Raji (cell line): ENCODE results near the gene AGXT.

Experiments used
- POLR2A ChIP-seq: IDR thresholded peaks from 2 replicates; pipeline ENCODE4 v1.6.1; 2011; ENCODE audit warnings: low read depth, low read length, control low read depth; ENCODE audit not compliant: insufficient read depth

Gene AGXT

DNA sequence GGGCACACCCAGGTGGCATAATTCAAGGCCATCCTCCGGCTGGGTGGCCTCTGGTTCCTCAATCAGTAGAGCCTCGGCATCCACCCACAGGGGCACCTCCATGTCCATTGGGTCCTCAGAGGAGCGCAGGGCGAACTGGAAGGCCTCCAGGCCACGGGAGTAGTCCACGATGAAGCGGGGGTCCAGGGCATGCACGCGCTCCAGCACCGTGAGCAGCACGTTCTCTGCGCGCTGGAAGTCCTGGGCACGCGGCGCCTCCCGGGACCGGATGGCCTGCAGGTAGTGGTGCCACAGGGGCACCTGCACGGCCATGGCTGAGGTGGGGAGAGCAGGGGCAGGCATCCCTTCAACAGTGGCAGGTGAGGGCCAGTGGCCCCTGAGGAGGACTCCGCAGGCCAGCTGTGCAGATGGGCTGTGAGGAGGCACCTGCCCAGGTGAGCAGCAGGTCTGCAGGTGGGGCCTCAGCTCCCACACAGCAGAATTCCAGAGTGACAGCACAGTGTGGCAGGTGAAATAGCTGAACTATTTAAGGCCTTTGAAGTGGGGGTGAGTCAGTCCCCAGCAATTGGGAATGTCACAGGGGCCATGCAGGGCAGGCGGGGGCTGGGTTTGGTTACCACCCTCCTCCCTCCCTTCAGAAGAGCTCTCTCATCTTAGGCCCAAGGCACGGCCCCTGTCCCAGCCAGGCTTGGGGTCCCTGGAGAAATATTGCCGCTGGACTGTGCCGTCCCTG lies 27.2 kb downstream of the AGXT start, which contains the start of gene MAB21L4:
Gene MAB21L4 (minus strand): TSS at position 501 of the 733 bp plus-strand sequence. CDS start 159 bp downstream, at position 342.
- no peak for TF ChIP-seq POLR2A

DNA sequence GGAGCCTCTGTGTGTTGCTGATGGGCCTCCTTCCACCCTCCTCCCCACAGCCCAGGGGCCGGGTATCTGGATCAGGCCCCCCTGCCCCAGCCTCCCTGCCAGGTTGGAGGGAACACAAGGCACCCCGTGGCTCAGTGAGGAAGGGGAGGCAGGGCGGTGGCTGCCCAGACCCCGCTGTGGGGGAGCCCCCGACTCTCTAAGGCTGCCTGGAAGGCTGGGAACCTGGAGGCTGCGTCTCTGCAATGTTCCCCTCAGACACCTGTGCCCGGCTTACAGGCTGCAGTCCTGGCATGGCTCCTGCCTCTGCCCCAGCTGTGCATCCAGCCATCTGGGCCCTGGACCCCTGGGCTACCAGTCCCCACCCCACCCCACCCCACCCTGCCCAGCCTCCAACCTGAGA lies 27.8 kb downstream of the AGXT start:
- TF ChIP-seq POLR2A, result no peak

DNA sequence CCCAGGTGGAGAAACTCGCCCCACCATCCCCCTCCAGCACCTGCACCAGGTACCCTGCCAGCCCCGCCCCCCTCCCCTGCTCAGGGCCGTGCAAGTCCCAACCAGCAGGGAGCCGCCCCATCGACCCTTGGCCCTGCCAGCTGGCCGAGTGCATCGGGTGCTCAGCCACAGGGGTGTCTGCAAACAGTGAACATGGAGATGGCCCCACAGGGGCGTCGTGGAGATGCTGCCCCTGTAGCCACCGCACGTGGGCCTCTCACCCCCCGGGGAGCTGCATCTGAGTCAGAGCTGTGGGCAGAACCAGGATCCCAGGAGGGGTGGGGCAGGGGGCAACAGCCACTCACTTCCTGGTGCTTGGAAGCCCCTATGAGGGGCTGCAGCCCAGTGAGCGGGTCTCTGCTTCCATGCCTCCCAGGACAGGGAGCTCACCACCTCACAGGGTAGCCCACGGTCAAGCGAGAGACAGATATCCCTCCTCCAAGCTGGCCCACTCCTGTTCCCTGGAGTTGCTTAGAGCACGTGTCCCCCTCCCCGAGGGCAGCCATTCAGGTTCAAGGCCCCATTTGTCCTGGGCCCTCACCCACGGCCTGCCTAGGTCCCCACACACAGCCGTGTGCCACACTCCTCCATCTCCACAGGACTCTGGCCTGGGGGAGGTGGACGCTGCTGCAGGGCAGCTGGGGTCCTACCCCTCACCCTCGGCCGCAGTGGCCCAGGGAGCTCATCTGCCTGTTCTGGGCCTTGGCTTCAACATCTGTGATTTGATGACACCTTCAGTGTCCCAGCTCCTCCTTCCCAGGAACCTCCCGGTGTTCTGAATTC lies 28.5 kb downstream of the AGXT start:
- TF ChIP-seq POLR2A, result no peak

DNA sequence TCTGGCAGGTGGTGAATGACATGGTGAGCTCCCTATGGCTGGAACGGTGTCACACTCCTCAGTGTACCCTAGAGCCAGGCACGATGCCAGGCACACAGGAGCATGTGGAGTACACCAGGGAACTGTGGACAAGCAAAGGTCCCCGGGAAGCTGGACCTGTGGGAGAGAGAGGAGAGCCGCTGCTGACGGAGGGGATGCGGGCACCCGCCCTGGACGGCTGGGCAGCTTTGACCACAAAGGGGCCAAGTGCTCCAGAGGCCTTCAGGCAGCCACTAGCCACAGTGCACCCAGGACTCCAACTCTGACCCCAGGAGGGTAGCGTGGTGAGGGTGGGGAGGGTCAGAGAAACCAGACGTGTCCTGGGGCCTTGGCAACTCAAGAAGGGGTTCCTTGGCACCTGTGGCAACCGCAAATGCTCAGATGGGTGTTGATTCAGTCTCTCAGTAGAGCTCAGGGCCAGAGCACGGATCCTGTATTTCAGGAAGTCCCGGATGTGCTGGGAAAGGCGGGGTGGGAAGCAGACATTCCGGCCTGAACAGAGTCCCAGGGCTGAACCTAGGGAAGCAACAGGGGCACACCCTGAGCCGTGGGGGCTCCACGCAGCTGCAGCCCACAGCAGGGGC lies 29.6 kb downstream of the AGXT start:
- TF ChIP-seq POLR2A, result no peak

DNA sequence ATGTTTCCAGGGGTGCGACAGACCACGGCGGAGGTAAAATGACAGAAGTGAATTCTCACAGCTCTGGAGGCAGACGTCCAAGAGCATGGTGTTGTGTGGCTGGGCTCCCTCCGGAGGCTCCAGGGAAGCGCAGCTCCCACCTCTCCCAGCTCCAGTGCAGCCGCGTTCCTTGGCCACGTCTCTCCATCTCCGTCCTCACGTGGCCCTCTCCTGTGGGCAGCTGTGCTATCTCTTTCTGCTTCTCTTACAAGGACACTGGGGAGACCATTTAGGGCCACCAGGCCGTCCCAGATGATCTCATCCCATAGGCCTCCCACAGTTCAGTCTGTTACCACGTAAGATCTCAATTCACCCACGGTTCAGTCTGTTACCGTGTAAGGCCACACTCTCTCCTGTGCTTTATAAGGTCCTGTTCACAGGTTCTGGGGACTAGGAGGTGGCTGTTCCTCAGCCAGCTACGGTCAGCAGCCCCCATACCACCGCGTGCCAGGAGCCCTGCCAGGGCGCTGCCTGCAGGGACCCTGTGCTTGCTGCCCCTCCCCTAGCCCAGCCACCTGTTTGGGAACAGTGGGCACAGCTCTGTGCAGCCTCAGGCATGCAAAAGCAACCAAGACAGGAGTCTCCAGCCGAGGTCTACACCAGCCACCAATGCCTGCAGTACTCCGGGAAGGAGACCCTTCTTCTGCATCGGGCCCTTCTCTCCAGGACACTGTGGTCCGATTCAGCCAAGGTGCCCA lies 30.3 kb downstream of the AGXT start:
- no peak for TF ChIP-seq POLR2A

DNA sequence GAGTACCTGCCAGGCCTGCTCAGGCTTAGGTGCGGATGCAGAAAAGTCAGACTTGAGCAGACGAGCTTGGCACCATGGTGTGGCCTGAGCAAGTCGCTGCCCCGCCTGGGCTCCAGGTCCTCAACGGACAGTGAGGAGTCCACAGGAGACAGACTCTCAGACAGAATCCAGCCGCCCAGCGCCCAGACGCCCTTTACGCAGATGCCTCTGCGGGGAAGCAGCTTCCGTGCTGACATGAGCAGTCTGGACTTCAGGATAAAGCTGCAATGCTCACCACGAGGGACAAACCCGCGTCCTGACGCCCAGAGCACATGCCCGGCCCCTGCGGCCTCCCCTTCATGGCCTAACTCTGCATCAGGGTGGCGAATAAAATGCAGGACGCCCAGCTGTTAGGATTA lies 30.8 kb downstream of the AGXT start:
- no peak for TF ChIP-seq POLR2A

DNA sequence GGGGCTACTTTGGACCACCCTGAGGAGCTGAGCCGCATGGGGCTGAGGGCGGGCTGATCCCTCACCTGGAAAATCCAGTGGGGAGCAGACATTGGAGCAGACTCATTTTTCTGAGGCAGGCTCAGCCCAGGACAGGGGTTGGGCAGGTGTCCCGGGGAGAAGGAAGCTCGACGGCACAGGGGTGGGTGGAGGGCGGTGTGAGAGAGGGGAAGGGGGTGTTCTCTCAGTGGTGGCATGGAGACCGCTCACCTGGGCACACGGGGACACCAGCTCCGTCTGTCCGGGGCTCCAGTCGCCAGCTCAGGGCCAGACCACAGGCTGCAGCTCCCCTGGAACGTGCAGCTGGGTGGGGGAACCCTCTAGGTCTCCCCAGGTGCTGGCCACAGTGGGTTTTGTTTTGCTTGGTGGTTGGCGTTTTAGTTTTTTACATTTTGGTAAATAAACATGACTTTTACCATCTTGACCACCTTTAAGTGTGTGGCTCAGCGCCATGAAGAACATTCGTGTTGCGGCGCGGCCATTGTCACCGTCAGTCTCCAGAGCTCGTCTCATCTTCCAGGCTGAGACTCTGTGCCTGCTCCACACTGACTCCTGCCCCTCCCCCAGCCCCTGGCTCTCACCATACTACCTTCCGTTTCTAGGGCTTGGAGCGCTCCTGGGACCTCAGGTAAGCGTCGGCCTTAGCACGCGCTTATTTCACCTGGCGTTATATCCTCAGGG lies 31.7 kb downstream of the AGXT start:
- TF ChIP-seq POLR2A, result no peak

DNA sequence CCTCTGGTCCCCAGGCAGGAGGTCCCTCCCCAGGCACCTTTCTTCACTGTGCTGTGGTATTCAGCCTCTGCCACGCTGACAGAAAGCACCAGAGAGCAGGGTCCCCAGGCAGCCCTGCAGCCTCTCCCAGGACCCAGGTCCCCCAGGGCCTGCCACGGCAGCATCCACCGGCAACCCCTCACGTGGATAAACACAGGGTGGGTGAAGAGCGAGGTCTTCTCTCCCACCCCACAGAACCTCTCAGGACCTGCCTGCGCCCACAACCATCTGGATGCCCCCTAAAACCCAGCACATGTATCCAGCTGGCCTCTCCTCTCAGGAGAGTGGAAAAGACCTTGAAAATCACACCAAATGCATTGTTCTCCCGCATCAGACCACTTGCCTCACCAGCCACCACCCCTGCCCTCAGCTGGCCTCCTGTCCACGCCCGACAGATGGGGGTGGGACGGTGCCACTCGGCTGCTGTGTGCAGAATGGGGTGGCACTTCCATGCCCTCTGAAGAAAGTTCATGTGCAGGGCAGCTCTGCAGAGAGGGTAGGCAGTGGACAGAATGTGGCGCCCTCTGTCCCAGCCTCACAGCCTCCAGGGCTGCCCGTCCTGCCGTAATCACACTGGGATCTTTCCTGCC lies 33.5 kb downstream of the AGXT start:
- TF ChIP-seq POLR2A, result no peak

DNA sequence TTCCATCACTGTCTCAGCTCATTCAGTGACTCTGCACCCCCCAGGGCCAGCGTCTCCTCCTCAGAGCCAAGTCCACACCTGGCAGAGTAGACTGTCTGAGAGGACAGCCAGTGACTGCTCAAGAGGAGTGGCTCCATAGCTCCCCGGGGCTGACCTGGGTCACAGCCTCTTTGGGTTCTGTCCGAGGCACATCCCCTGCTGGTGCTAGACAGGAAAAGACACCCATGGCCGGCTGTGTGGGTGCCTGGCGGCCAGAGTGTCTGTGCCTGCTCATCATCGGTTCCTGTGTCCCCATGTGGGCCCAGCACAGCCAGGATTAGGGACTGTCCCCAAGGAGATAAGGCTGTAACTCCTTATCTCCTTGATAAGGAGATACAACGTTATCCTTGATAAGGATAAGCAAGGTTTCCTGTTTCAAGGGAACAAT lies 34.0 kb downstream of the AGXT start:
- TF ChIP-seq POLR2A, result no peak

DNA sequence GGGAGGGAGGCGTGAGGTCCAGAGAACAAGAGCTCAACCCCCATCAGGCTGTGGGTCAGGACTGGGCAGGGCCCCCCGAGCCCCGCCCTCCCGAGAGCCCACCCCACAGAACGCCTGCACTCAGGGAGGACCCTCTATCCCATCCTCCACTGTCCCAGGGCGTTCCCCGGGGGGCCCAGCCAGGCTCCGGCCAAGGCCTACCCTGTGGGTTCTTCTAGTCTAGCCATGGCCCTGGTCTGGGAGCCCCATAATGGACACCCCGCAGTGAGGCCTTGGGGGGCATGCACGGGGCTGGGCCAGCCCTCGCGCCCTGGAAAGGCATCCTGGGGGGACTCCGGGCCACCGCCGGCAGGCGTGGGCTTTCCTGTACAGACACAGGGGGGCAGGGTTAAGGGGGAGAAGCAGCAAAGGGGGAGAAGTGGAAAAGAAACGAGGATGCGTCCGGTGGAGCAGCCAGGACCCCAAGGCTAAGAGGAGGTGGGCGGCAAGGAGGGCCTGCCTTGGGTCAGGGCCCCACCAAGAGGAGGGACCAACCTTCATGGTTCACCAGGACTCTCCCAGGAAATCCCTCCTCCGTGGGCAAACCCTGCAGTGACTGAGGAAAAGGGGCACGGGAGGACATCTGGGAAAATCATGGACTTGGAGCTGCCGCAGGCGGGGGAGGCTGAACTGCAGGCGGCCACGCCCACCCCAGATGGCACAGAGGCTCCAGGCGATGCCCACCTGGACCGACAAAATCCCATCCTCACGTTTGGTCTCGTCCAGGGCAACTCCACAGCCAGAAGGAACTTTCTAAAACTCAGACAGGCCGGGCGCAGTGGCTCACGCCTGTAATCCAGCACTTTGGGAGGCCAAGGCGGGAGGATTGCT lies 34.8 kb downstream of the AGXT start:
- TF ChIP-seq POLR2A, result no peak

DNA sequence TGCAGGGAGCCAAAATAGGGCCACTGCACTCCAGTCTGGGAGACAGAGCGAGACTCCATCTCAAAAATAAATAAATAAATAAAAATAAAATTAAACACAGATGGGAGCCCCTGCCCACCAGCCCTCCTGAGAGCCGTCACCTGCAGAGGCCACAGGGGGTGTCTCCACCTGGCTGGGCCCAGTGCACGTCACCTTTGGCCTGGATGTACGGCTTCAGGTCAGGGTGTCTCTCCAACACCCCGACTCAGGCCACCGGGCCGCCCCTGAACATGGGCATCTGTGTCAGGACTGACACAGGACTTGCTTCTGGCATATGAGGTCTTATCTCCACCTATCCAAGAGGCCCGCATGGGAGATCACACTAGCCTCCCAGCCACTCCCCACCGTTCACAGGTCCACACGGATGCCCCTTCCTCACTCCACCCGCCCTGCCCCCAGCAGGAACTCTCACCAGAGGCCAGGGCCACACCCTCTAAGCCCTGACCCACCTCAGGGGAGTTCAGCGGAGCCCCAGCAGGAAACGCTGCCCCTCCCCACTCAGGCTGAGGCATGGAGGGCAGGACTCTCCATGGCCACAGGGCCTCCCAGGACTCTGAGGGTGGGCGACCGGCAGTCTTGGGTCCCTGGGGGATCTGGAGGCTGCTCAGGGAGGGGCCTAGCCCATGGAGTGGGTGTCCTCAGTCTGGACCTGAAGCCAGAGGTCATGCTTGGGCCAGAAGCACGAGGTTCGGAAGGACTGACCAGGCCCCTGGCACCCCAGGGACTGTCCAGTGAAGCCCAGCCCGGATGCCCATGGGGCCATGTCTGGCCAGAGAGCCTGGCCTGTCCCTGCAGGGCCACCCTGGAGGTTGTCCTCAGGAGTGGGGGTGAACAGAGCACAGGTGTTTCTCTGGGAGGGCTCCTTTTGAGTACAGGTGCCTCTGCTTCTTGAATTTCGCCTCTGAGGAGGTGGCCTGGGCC lies 35.9 kb downstream of the AGXT start:
- no peak for TF ChIP-seq POLR2A

DNA sequence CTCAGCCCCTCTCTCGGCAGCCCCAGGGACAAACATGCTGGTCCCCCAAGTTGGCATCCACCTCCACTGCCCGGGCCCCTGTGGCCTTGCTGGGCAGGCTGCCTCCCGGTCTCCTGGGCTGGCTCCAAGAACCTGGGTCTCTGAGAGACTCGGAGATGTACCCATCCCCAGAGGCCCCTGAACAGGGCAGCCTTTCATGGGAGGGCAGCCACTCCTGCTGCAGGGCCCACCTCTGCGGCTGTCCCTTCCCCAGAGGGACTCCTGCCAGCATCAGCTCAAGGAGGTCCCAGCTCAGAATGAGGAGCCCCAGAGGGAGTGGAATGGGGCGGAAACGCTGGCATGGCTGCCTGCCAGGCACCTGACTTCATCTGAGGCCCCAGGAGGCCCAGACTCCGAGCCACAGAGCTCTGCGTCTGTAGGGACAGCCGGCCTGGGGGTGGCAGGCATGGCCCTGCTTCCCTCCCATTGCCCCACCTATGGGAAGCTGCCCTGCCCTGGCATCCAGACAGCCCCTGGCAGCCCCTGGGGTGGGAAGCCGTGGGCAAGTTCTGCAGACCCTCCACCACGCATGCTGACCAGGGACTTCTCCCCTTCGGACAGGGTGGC lies 36.7 kb downstream of the AGXT start:
- TF ChIP-seq POLR2A, result no peak
